ENCODE results near the gene DTX3. TPM values are rescaled to one million over a fixed set of nuclear protein-coding genes. Genes with fewer than 3 reads are reported as not detected.
"Not testable (repeated sequence)": the region's sequence is repeated elsewhere in the genome, so short reads cannot be mapped to it uniquely, and the experiment has no call there.

The DTX3 gene
- total RNA-seq, 1 experiment from 2014 or later, result 57.0 TPM

- TF ChIP-seq, protein P1, sequence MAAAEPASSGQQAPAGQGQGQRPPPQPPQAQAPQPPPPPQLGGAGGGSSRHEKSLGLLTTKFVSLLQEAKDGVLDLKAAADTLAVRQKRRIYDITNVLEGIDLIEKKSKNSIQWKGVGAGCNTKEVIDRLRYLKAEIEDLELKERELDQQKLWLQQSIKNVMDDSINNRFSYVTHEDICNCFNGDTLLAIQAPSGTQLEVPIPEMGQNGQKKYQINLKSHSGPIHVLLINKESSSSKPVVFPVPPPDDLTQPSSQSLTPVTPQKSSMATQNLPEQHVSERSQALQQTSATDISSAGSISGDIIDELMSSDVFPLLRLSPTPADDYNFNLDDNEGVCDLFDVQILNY (CRISPR knock-in tag; IDR thresholded peaks at IDR 0.05), result no peak
Observed at GRCh38 chr12:57616383-57617101, 11.9 kb downstream of the DTX3 start (continued).

- Mint-ChIP-seq H3K4me1 (peaks cover 34% of the 10 kb centered on the region), H3K36me3 (peaks cover 5% of the 10 kb centered on the region), H3K27me3 (ENCODE audit: low read depth) (peaks cover 100% of the 10 kb centered on the region), H3K27ac (no peak overlapping the region), H3K4me3 (no peak overlapping the region), H3K9me3 (no peaks in the 10 kb centered on the region)
- ChIA-PET POLR2A (no interaction called here), CTCF (interaction anchor here (3.3 to 3.6 kb wide), 2 partner anchors 16 to 34 kb away, joined by 36 to 74 read pairs; partner anchors contain the start of gene B4GALNT1)
- no peak for ATAC-seq
- no peak for TF ChIP-seq ZNF532 (CRISPR knock-in tag; IDR thresholded peaks at IDR 0.05; ENCODE audit: borderline replicate concordance)
- no peak for TF ChIP-seq E2F4 (CRISPR knock-in tag; IDR thresholded peaks at IDR 0.05; ENCODE audit: borderline replicate concordance, low read depth)
- TF ChIP-seq NR2C2 (CRISPR knock-in tag; IDR thresholded peaks at IDR 0.05), result no peak
- TF ChIP-seq, protein P2, sequence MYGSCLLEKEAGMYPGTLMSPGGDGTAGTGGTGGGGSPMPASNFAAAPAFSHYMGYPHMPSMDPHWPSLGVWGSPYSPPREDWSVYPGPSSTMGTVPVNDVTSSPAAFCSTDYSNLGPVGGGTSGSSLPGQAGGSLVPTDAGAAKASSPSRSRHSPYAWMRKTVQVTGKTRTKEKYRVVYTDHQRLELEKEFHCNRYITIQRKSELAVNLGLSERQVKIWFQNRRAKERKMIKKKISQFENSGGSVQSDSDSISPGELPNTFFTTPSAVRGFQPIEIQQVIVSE (CRISPR knock-in tag; IDR thresholded peaks at IDR 0.05; ENCODE audit: borderline replicate concordance), result no peak
- TF ChIP-seq ATF3 (CRISPR knock-in tag; conservative IDR thresholded peaks at IDR 0.05), result no peak
- TF ChIP-seq, protein P3, sequence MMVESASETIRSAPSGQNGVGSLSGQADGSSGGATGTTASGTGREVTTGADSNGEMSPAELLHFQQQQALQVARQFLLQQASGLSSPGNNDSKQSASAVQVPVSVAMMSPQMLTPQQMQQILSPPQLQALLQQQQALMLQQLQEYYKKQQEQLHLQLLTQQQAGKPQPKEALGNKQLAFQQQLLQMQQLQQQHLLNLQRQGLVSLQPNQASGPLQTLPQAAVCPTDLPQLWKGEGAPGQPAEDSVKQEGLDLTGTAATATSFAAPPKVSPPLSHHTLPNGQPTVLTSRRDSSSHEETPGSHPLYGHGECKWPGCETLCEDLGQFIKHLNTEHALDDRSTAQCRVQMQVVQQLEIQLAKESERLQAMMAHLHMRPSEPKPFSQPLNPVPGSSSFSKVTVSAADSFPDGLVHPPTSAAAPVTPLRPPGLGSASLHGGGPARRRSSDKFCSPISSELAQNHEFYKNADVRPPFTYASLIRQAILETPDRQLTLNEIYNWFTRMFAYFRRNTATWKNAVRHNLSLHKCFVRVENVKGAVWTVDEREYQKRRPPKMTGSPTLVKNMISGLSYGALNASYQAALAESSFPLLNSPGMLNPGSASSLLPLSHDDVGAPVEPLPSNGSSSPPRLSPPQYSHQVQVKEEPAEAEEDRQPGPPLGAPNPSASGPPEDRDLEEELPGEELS (CRISPR knock-in tag; IDR thresholded peaks at IDR 0.05), result no peak
- DNase-seq (ENCODE audit: low spot score), result no peak
Observed at GRCh38 chr12:57617942-57618341, 13.3 kb downstream of the DTX3 start.

- Mint-ChIP-seq H3K4me1 (peaks cover 34% of the 10 kb centered on the region), H3K27me3 (ENCODE audit: low read depth) (peaks cover 100% of the 10 kb centered on the region)
- H3K27ac Mint-ChIP-seq; H3K36me3 Mint-ChIP-seq; ATAC-seq; H3K4me3 Mint-ChIP-seq; H3K9me3 Mint-ChIP-seq; POLR2A ChIA-PET; DNase-seq (ENCODE audit: low spot score): not testable (repeated sequence)
- CTCF ChIA-PET, result interaction anchor here (0.9 to 3.6 kb wide), 4 partner anchors 9 to 35 kb away, joined by 3 to 74 read pairs (median 20); partner anchors contain the start of gene B4GALNT1
Observed at GRCh38 chr12:57618431-57618830, 13.8 kb downstream of the DTX3 start.
